GM19372 (cell line): Measurements from ENCODE around the gene ARHGAP6.

Experiments
- ATAC-seq: cut with Tn5 transposase; IDR thresholded peaks from one replicate; pipeline ENCODE4 v1.9.1; 2021; ENCODE audit warnings: mild to moderate bottlenecking, low read depth, moderate library complexity; ENCODE audit not compliant: unreplicated experiment

ARHGAP6 gene

GRCh38 chrX:11336201-11336600 is 329.5 kb downstream of the ARHGAP6 start:
- ATAC-seq = no peak

- no peak for ATAC-seq
Observed at GRCh38 chrX:11334165-11334564, 331.6 kb downstream of the ARHGAP6 start.

GRCh38 chrX:11331788-11332187 is 333.9 kb downstream of the ARHGAP6 start:
- ATAC-seq = no peak

GRCh38 chrX:11329021-11329420 is 336.7 kb downstream of the ARHGAP6 start:
- no peak for ATAC-seq

- ATAC-seq = no peak
Observed at GRCh38 chrX:11328134-11328533, 337.6 kb downstream of the ARHGAP6 start.

GRCh38 chrX:11321986-11322385 is 343.7 kb downstream of the ARHGAP6 start:
- no peak for ATAC-seq

- ATAC-seq = no peak
Observed at GRCh38 chrX:11319806-11320520, 345.8 kb downstream of the ARHGAP6 start.

GRCh38 chrX:11311706-11312105 is 354.0 kb downstream of the ARHGAP6 start:
- no peak for ATAC-seq

- ATAC-seq = no peak
Observed at GRCh38 chrX:11309220-11309619, 356.5 kb downstream of the ARHGAP6 start.

- ATAC-seq = no peak
Observed at GRCh38 chrX:11305641-11306040, 360.1 kb downstream of the ARHGAP6 start.

GRCh38 chrX:11304829-11305228 is 360.9 kb downstream of the ARHGAP6 start:
- no peak for ATAC-seq

- ATAC-seq = no peak
Observed at GRCh38 chrX:11298600-11298999, 367.1 kb downstream of the ARHGAP6 start.

GRCh38 chrX:11296051-11296450 is 369.7 kb downstream of the ARHGAP6 start:
- ATAC-seq = no peak

GRCh38 chrX:11293113-11293512 is 372.6 kb downstream of the ARHGAP6 start, which contains the start of gene AMELX:
Gene AMELX, plus strand, starts transcription at chrX:11293413. Its CDS starts 1,376 bp downstream, at chrX:11294789.
- ATAC-seq = no peak

- no peak for ATAC-seq
Observed at GRCh38 chrX:11290416-11291102, 375.2 kb downstream of the ARHGAP6 start.

GRCh38 chrX:11287505-11287904 is 378.2 kb downstream of the ARHGAP6 start:
- no peak for ATAC-seq

- ATAC-seq = no peak
Observed at GRCh38 chrX:11285651-11286050, 380.1 kb downstream of the ARHGAP6 start.

GRCh38 chrX:11282043-11282442 is 383.7 kb downstream of the ARHGAP6 start:
- no peak for ATAC-seq

- ATAC-seq = no peak
Observed at GRCh38 chrX:11273544-11273943, 392.2 kb downstream of the ARHGAP6 start.

GRCh38 chrX:11272863-11273262 is 392.9 kb downstream of the ARHGAP6 start:
- ATAC-seq = no peak

- ATAC-seq = no peak
Observed at GRCh38 chrX:11272290-11272689, 393.4 kb downstream of the ARHGAP6 start.

GRCh38 chrX:11269996-11270395 is 395.7 kb downstream of the ARHGAP6 start:
- no peak for ATAC-seq
